WERI-Rb-1 (cell line): ENCODE results near the gene AIMP2.
"Not testable (repeated sequence)": the region's sequence is repeated elsewhere in the genome, so short reads cannot be mapped to it uniquely, and the experiment has no call there.

ENCODE experiments used
- DNase-seq: peaks from one replicate; pipeline ENCODE4 v3.0.0-alpha.2; 2020
- H3K27ac ChIP-seq: fragments of 250-450 bp; sonication (Bioruptor Pico); 2 replicates; pipeline ENCODE4 v1.5.1; 2020; ENCODE audit warnings: mild to moderate bottlenecking, moderate library complexity
- H3K27me3 ChIP-seq: fragments of 250-450 bp; sonication (Bioruptor Pico); 2 replicates; pipeline ENCODE4 v1.5.1; 2021; ENCODE audit warnings: mild to moderate bottlenecking, low read depth, moderate library complexity; ENCODE audit not compliant: insufficient read depth, severe bottlenecking
- H3K36me3 ChIP-seq: fragments of 250-450 bp; sonication (Bioruptor Pico); 2 replicates; pipeline ENCODE4 v1.5.1; 2020; ENCODE audit warnings: mild to moderate bottlenecking, moderate library complexity
- H3K4me3 ChIP-seq: 2 replicates; pipeline ENCODE4 v1.5.1; 2011; ENCODE audit warnings: low read depth, mild to moderate bottlenecking, control low read depth, low read length
- H3K9me3 ChIP-seq: fragments of 250-450 bp; sonication (Bioruptor Pico); 2 replicates; pipeline ENCODE4 v1.5.1; 2021; ENCODE audit warnings: mild to moderate bottlenecking, moderate library complexity; ENCODE audit not compliant: severe bottlenecking
- TF ChIP-seq, protein P1 (sequence below): IDR thresholded peaks from 2 replicates; pipeline ENCODE4 v1.5.1; 2011; ENCODE audit warnings: low read depth, mild to moderate bottlenecking, control low read depth, inconsistent platforms, low read length

The AIMP2 gene

DNA sequence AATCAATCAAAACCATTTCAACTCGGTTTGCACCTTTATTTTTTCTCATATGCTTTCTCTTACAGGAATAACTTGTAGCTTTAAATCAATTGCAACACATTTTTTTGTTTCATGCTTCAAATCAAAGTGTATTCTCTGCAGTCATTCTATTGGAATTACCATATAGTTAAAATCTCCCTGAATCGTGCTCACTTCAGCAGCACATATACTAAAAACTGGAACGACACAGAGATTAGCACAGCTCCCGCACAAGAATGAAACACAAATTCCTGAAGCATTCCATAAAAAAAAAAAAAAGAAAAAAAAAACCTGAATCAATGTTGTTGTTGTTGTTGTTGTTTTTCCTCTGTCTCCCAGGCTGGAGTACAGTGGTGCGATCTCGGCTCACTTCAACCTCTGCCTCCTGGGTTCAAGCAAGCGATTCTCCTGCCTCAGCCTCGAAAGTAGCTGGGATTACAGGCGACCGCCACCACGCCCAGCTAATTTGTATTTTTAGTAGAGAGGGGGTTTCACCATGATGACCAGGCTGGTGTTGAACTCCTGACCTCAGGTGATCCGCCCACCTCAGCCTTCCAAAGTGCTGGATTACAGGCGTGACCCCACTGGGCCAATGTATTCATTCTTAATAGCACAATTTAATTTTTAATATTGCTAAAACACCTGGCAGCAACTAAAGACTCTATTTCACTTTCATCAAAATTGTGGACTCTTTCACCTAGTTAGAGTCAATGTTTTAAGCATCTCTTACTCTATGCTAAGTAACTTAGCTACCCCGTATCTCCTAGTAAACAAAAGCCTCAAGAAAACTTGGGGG lies 48.5 kb downstream of the AIMP2 start:
- peak overlapping the region; percentile 93 for H3K4me3 ChIP-seq
- DNase-seq: no peak
- TF ChIP-seq, protein P1, sequence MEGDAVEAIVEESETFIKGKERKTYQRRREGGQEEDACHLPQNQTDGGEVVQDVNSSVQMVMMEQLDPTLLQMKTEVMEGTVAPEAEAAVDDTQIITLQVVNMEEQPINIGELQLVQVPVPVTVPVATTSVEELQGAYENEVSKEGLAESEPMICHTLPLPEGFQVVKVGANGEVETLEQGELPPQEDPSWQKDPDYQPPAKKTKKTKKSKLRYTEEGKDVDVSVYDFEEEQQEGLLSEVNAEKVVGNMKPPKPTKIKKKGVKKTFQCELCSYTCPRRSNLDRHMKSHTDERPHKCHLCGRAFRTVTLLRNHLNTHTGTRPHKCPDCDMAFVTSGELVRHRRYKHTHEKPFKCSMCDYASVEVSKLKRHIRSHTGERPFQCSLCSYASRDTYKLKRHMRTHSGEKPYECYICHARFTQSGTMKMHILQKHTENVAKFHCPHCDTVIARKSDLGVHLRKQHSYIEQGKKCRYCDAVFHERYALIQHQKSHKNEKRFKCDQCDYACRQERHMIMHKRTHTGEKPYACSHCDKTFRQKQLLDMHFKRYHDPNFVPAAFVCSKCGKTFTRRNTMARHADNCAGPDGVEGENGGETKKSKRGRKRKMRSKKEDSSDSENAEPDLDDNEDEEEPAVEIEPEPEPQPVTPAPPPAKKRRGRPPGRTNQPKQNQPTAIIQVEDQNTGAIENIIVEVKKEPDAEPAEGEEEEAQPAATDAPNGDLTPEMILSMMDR: no peak
- no peaks in the 10 kb centered on the region for H3K9me3 ChIP-seq
- no peaks in the 10 kb centered on the region for H3K27me3 ChIP-seq
- peaks cover 27% of the 10 kb centered on the region for H3K36me3 ChIP-seq
- no peak overlapping the region for H3K27ac ChIP-seq

DNA sequence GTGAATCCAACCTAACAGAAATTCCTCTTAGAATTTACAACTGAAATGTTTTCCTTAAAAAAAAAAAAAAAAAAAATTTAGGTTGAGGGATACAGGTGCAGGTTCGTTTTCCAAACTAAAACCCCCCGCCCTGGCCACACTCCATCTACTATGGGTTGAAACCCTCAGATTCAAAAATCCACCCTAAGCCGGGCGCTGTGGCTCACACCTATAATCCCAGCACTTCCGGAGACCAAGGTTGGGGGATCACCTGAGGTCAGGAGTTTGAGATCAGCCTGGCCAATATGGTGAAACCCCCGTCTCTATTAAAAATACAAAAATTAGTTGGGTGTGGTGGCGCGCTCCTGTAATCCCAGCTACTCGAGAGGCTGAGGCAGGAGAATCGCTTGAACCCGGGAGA lies 50.9 kb downstream of the AIMP2 start:
- not testable (repeated sequence) for H3K36me3 ChIP-seq, H3K27me3 ChIP-seq, H3K9me3 ChIP-seq, H3K4me3 ChIP-seq, H3K27ac ChIP-seq
- peak; percentile 13 for DNase-seq

DNA sequence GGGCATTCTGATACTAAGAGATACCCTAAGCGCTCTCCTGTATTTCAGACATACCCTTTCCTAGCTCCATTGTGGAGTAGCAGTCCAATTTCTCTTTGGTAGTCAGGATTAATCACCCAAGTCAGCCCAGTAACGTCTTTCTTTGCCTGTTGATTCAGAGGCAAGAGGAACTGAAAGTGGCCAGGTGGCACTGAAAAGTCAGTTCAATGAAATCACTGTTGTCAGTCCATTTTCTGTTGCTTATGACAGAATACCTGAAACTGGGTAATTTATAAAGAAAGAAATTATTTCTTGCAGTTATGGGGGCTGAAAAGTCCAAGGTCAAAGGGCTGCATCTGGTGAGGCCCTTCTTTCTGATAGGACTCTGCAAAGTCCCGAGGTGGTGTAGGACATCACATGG lies 62.3 kb downstream of the AIMP2 start:
- Histone ChIP-seq H3K9me3 (no peaks in the 10 kb centered on the region), H3K4me3 (no peak overlapping the region), H3K36me3 (no peaks in the 10 kb centered on the region), H3K27me3 (no peaks in the 10 kb centered on the region), H3K27ac (no peak overlapping the region)
- TF ChIP-seq, protein P1: no peak
- no peak for DNase-seq
